SJCRH30 (cell line): Measurements from ENCODE around the gene ATP6V1D. TPM values are rescaled to one million over a fixed set of nuclear protein-coding genes. Genes with fewer than 3 reads are reported as not detected.

Source experiments
- DNase-seq, 2 experiments: peaks; one replicate each; pipeline ENCODE4 v3.0.0-alpha.2; 2015 to 2020
- H3K27ac ChIP-seq: fragments of 250-450 bp; sonication (Bioruptor Pico); 2 replicates; pipeline ENCODE4 v1.5.1; 2020; ENCODE audit warnings: mild to moderate bottlenecking, moderate library complexity
- H3K27me3 ChIP-seq: fragments of 250-450 bp; sonication (Bioruptor Pico); 2 replicates; pipeline ENCODE4 v1.5.1; 2020; ENCODE audit warnings: mild to moderate bottlenecking, moderate library complexity
- H3K36me3 ChIP-seq: fragments of 250-450 bp; sonication (Bioruptor Pico); 2 replicates; pipeline ENCODE4 v1.5.1; 2020; ENCODE audit warnings: mild to moderate bottlenecking, moderate library complexity
- H3K4me1 ChIP-seq: fragments of 250-450 bp; sonication (Bioruptor Pico); 2 replicates; pipeline ENCODE4 v1.5.1; 2020; ENCODE audit warnings: mild to moderate bottlenecking, moderate library complexity
- H3K4me3 ChIP-seq: fragments of 250-450 bp; sonication (Bioruptor Pico); 2 replicates; pipeline ENCODE4 v1.5.1; 2020; ENCODE audit warnings: mild to moderate bottlenecking, moderate library complexity
- H3K9me3 ChIP-seq: fragments of 250-450 bp; sonication (Bioruptor Pico); replicated peaks from 2 replicates; pipeline ENCODE4 v1.5.1; 2020; ENCODE audit warnings: mild to moderate bottlenecking, moderate library complexity
- total RNA-seq: library from RNA; depleted of rRNA; stranded (reverse); fragments of >200 nt; shearing (Covaris generic); gene quantifications from 2 replicates; pipeline ENCODE4 v1.2.3, GENCODE V29; 2014

Gene ATP6V1D
- total RNA-seq, 1 experiment from 2014 or later: 77.8 TPM

DNA sequence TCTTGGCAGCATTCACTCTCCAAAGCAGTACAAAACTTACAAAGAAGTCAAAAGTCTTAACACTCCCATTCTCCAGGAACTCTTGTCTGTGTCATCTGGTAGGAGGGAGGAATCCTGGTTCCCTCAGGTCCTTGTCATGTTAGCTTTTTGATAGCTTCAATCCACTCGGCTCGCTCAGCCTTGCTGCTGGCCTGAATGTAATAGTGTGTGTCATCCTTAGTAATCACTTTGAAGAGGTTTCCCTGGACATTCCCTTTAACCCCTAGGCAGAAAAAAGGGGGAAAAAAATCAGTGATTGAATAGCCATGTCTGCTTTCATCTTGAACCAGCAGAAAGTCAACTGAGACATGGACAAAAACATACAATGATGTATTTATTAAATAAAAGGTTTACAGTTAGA, 27.6 kb upstream of the ATP6V1D start:
- Histone ChIP-seq H3K36me3 (peaks cover 41% of the 10 kb centered on the region), H3K27me3 (no peaks in the 10 kb centered on the region), H3K27ac (no peak overlapping the region), H3K4me1 (no peaks in the 10 kb centered on the region), H3K9me3 (no peaks in the 10 kb centered on the region), H3K4me3 (no peak overlapping the region)
- no peak for DNase-seq

DNA sequence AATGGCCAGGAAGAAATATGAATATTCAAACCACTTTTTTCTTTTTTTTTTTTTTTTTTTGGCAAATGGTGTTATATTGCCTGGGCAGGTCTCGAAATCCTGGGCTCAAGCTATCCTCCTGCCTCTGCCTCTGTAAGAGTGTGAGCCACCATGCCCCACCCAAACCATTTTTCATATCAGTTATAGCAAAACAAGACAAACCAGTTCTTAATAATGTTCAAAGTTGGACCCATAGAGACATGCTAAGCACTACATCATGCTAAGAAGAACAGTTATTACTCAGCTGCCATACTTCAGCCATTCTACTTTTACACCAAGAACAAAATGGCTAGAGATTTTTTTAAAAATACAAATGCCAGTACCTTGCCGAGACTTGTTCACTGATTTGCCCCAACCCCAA, 26.0 kb upstream of the ATP6V1D start:
- no peak overlapping the region for H3K4me3 ChIP-seq
- H3K4me1 ChIP-seq: no peaks in the 10 kb centered on the region
- H3K36me3 ChIP-seq: peaks cover 56% of the 10 kb centered on the region
- H3K27me3 ChIP-seq: no peaks in the 10 kb centered on the region
- H3K9me3 ChIP-seq: no peaks in the 10 kb centered on the region
- H3K27ac ChIP-seq: no peak overlapping the region
- no peak for DNase-seq

DNA sequence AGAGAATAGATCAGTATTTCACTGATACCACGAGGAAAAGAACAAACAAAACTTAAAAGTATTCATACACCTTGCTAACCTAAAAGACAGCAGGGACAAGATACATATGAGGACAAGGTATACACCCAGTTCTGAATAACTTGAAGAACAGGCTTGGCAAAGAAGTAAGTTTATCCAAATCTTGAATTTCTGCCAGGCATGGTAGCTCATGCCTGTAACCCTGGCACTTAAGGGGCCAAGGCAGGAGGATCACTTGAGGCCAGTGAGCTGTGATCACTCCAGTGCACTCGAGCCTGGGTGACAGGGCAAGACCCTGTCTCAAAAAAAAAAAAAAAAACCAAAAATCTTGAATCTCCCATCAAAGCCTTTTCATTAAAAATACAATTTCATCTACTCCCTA, 25.5 kb upstream of the ATP6V1D start:
- Histone ChIP-seq H3K27me3 (no peaks in the 10 kb centered on the region), H3K9me3 (no peaks in the 10 kb centered on the region), H3K27ac (no peak overlapping the region), H3K36me3 (peaks cover 60% of the 10 kb centered on the region), H3K4me1 (no peaks in the 10 kb centered on the region), H3K4me3 (no peak overlapping the region)
- no peak for DNase-seq

DNA sequence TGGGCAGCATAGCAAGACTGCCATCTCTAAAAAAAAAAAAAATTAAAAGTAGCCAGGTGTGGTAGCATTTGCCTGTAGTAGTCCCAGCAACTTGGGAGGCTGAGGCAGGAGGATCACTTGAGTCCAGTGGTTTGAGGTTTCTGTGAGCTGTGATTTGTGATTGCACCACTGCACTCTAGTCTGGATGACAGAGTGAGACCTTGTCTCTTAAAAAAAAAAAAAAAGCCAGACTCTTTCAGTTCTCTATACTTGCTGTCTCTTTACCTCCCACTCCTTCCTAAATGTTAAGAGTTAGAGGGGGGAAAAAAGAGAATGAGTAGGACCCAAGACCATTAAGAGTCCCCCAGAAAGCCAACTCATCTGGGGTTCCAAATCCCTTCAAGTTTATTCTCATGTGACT, 18.3 kb upstream of the ATP6V1D start:
- no peaks in the 10 kb centered on the region for H3K27me3 ChIP-seq
- no peaks in the 10 kb centered on the region for H3K4me1 ChIP-seq
- no peak overlapping the region for H3K4me3 ChIP-seq
- no peak for DNase-seq
- H3K9me3 ChIP-seq: no peaks in the 10 kb centered on the region
- no peak overlapping the region for H3K27ac ChIP-seq
- peaks cover 75% of the 10 kb centered on the region for H3K36me3 ChIP-seq

DNA sequence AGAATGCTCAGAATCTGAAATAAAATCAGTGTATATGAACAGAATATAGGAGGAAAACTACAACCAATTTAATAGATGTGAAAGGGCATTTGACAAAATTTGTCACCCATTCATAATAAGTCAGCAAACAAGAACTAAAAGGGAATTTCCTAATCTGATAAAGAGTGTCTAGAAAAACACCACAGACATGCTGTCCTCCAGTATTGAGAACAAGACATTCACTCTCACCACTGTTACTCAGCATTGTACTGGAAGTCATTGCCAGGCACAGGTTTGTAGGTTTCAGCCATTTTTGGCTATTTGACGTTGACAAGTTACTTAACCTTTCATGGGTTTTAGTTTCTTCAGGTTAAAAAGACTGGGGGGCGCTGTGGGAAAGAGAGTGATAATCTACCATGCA, 13.7 kb upstream of the ATP6V1D start:
- DNase-seq: no peak

DNA sequence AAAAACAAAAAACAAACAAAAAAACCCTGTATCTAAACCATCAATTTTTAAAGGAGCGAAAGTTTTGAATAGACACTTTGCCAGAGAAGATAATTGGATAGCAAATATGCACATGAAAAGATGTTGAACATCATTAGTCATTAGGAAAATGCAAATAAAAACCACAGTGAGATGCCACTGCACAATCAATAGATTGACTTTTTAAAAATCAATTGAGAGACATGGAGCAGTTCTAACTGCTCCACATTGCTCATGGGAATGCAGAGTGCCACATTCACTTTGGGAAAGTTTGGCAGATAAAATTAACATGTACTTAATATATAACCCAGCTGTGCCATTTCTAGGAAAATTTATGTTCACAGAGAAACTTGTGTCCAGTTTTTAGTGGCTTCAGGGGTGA, 13.2 kb upstream of the ATP6V1D start:
- Histone ChIP-seq H3K9me3 (no peaks in the 10 kb centered on the region), H3K4me1 (no peaks in the 10 kb centered on the region), H3K4me3 (no peak overlapping the region), H3K27me3 (no peaks in the 10 kb centered on the region), H3K36me3 (peaks cover 84% of the 10 kb centered on the region), H3K27ac (no peak overlapping the region)
- no peak for DNase-seq

More for the DNA sequence above, 13.7 kb upstream of the ATP6V1D start:
- H3K4me1 ChIP-seq: no peaks in the 10 kb centered on the region
- H3K27me3 ChIP-seq: no peaks in the 10 kb centered on the region
- H3K4me3 ChIP-seq: no peak overlapping the region
- no peaks in the 10 kb centered on the region for H3K9me3 ChIP-seq
- no peak overlapping the region for H3K27ac ChIP-seq
- peaks cover 80% of the 10 kb centered on the region for H3K36me3 ChIP-seq

DNA sequence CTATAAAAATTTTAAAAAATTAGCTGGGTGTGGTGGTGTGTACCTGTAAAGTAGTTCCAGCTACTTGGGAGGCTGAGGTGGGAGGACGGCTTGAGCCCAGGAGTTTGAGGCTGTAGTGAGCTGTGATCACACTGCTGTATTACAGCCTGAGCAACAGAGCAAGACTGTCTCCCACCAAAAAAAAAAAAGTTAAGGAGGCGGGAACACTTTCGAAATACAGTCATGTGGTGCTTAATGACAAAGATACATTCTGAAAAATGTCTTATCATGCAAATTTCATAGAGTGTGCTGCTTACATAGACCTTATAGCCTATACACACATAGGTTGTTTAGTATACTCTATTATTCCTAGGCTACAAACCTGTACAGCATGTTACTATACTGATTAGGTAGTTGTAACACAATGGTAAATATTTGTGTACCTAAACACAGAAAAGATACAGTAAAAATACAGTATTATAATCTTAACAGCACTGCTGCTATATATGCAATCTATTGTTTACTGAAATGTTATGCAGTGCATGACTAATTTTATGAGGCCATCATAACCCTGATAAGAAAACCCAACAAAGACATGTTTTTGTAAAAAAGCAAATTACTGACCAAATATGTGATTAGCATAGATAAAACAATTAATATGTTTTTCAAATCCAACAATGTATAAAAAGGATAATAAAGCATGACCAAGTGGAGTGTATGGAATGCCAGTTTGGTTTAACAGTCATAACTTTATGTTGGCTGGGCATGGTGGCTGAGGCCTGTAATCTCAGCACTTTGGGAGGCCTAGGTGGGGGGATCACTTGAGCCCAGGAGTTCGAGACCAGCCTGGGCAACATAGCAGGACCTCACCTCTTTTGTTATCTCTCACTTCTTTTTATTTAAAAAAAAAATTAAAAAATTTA, 11.9 kb upstream of the ATP6V1D start:
- Histone ChIP-seq H3K4me3 (no peak overlapping the region), H3K27me3 (no peaks in the 10 kb centered on the region), H3K4me1 (no peaks in the 10 kb centered on the region), H3K36me3 (peaks cover 84% of the 10 kb centered on the region), H3K9me3 (no peaks in the 10 kb centered on the region), H3K27ac (no peak overlapping the region)
- DNase-seq: no peak

DNA sequence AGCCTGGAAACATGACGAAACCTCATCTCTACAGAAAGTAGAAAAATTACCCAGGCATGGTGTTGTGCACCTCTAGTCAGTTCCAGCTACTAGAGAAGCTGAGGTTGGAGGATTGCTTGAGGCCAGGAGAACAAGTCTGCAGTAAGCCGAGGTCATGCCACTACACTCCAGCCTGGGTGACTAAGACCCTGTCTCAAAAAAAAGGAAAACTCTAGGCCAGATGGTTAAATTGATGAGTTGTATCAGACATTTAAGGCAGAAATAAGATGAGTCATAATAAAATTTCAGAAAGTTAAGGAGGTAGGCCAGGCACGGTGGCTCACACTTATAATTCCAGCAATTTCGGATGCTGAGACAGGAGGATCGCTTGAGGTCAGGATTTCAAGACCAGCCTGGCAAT, 11.2 kb upstream of the ATP6V1D start:
- no peak for DNase-seq
- Histone ChIP-seq H3K27ac (no peak overlapping the region), H3K9me3 (no peaks in the 10 kb centered on the region), H3K36me3 (peaks cover 84% of the 10 kb centered on the region), H3K27me3 (no peaks in the 10 kb centered on the region), H3K4me3 (no peak overlapping the region), H3K4me1 (no peaks in the 10 kb centered on the region)

DNA sequence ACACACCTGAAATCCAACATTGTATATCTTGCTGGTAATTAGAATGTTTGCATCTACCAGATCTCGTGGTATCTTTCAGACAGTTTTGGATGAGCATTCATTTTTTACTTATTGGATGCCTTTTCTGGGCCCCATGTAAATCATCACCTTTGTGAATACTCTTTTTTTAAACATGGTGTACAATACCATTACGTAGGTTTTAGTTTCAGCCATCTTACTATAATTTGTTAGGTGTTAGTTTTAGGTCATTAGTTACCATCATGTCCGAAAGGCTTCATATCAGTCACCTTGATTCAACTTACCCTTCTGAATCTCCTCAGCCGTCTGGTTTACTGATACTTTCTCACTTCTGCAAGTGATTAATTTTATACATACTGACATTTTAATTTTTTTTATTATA, 5.9 kb upstream of the ATP6V1D start:
- no peaks in the 10 kb centered on the region for H3K27me3 ChIP-seq
- no peaks in the 10 kb centered on the region for H3K9me3 ChIP-seq
- no peak overlapping the region for H3K4me3 ChIP-seq
- H3K36me3 ChIP-seq: peaks cover 67% of the 10 kb centered on the region
- no peak overlapping the region for H3K27ac ChIP-seq
- peaks cover 2% of the 10 kb centered on the region; the same call in 1 of the 2 replicates for H3K4me1 ChIP-seq
- no peak for DNase-seq

DNA sequence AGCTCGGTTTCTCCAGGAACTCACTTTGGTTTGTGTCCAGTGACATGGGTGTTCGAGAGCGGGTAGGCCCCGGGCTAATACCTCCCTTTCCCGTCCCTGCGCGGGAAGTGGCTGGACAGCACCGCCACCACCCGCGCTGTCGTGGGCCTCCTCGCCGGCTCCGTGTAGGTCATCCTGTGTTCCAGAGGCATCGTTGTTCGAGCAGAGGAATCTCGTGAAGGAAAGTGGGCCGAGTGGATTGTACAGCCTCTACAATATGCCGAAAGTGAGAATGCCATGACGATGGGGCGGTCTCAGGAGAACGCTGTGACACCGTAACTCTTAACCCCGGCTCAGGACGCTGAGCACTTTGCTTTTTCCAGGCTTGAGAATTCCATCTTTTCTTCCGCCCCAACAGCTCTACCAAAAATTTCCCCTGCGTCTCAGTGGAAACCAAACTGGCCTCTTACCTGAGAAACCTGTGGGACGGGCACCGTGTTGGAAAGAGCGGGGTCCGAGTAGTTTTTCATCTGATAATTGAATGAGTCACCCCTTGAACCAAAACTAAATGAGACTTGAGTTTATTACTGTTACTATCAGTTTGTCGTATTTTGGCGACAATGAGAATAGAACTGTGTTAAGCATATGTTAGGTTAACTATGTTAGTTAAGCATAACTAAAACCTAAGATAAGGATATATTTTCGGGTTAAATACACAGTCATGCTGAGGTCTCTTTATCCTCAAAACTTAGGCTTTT, 1.0 kb upstream of the ATP6V1D start:
- Histone ChIP-seq H3K27me3 (no peaks in the 10 kb centered on the region), H3K36me3 (peaks cover 22% of the 10 kb centered on the region), H3K4me3 (peak overlapping the region; percentile 78), H3K27ac (peak overlapping the region; percentile 97), H3K9me3 (no peaks in the 10 kb centered on the region), H3K4me1 (peaks cover 6% of the 10 kb centered on the region; the same call in 1 of the 2 replicates)
- DNase-seq: no peak

DNA sequence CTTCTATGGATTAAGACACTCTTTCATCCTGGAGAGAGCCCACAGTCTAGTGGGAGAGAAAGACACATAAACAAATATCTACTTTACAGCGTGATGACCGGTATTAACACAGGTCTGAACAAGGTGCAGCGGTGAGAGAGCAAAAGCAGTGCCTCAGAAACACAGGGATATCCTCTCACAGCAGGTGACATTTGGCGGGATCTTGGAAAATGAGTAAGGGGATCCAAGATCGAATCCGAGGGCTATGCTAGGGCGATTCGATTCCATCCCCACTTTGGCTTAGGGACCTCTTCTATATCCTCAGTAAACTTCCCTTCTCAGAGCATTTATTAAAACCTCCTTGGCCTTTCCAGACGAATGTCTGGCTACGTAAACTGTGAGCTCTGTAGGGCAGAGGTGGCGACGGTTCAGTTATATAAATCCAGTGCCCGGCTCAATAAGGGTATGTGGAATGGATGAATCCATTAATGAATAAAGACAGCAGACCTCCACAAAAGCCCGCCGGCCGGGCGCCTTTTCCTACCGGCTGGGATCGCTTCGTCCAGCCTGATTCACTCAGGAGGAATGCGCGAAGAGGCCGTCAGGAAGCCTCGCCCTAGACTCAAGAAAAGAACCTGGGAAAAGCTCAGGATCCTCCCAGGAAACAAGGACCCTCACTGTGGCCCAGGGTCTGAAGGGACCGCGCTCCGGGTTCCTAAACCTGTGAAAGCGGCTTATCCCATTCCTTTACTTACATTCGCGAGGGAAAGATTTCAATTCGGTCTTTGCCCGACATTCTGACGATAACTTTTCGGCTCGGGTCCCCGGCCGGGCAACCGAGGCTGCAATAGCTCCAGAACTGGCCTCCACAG, 455 bp downstream of the ATP6V1D start:
- Histone ChIP-seq H3K36me3 (peaks cover 8% of the 10 kb centered on the region), H3K27me3 (no peaks in the 10 kb centered on the region), H3K27ac (peak overlapping the region; percentile 97), H3K4me1 (peaks cover 6% of the 10 kb centered on the region; the same call in 1 of the 2 replicates), H3K4me3 (peak overlapping the region; percentile 78), H3K9me3 (no peaks in the 10 kb centered on the region)
- DNase-seq: peak; percentile 2 to 35

DNA sequence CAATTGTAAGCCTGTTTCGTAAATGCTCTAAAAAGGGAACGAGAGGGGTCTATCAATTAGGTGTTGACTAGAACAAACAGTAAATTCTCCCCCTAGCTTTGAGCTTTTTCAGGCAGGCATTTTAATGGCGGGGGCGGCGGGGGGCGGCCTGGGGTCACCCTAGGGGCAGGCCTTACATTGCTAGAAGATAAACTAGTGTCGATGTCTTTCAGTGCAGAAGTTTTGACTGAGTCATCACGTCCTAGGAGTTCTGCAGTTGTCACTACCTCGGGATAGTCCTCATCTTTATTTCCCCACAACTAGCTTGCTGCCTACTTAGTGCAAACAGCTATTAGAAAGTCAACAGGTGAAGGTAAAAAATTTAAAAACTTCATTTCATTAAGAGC, 1.6 kb downstream of the ATP6V1D start:
- Histone ChIP-seq H3K9me3 (no peaks in the 10 kb centered on the region), H3K4me3 (peak overlapping the region; percentile 78; the same call in 1 of the 2 replicates), H3K4me1 (peaks cover 6% of the 10 kb centered on the region; the same call in 1 of the 2 replicates), H3K27ac (no peak overlapping the region), H3K27me3 (no peaks in the 10 kb centered on the region), H3K36me3 (peaks cover 8% of the 10 kb centered on the region)
- DNase-seq: no peak

DNA sequence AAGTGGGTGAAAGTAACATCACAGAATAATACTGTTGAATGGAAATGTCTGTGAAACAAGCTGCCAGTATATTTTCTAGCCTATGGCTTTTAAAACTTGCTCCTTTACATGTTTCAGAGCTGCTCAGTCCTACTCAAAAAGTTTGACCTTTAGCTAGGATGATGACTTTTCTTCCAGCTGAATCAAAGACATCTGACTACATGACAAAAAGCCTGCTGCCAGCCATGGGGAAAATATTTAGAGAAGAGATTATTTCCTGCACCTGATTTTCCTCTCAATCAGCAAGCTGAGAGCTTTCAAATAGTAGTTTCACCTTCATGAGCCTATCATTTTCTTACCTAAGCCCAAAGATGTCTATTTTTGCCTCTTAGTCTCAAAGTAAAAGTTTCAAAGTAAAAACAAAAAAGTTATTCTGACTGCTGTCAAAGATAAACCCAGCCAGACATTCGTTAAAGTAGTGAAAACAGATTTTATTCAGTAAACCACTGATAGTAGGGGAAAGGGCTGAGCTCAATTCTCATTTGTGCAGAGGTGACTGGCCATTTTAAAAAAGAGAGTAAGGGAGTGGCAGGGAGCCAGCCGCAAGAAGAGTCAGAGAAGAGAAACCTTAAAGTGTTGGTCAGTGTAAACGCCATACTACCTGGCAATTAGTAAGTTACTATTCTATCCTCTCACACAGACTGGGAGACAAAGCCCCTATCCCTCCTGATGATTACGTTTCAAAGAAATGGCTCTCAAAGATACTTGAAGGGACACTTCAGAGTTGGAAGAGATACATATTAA, 2.2 kb downstream of the ATP6V1D start:
- Histone ChIP-seq H3K27me3 (no peaks in the 10 kb centered on the region), H3K4me3 (no peak overlapping the region), H3K36me3 (peaks cover 2% of the 10 kb centered on the region), H3K9me3 (no peaks in the 10 kb centered on the region), H3K27ac (no peak overlapping the region), H3K4me1 (peaks cover 6% of the 10 kb centered on the region; the same call in 1 of the 2 replicates)
- no peak for DNase-seq

DNA sequence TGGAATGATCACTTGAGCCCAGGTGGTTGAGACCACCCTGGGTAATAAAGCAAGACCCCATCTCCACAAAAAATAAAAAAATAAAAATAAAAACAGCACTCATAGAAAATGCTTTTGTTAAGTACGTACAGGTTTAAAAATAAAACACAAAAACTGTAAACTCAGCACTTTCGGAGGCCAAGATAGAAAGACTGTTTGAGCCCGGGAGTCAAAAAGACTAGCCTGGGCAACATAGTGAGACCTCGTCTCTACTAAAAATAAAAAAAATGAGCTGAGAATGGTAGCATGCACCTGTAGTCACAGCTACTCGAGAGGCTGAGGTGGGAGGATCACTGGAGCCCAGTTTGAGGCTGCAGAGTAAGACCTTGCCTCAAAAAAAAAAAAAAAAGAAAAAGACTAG, 7.5 kb downstream of the ATP6V1D start:
- Histone ChIP-seq H3K4me3 (no peak overlapping the region), H3K27me3 (no peaks in the 10 kb centered on the region), H3K4me1 (no peaks in the 10 kb centered on the region), H3K36me3 (peaks cover 24% of the 10 kb centered on the region), H3K27ac (no peak overlapping the region), H3K9me3 (no peaks in the 10 kb centered on the region)
- no peak for DNase-seq
